ENCODE data around the gene AK5.

- TF ChIP-seq CTCF (IDR thresholded peaks at IDR 0.05): no peak
- TF ChIP-seq POLR2A (IDR thresholded peaks at IDR 0.05): no peak
Measured at GRCh38 chr1:77275194-77275593, 6.6 kb upstream of the AK5 start.

Measured in prostate gland (tissue), 2 donors.